KMS-11 (cell line): ENCODE measurements around the gene DAO.

Source experiments
- H2AFZ ChIP-seq: fragments of 200-600 bp; sonication (generic); 2 replicates; pipeline ENCODE4 v1.6.1; 2016; ENCODE audit warnings: antibody characterized with exemption, mixed run types, low read depth
- H3K27ac ChIP-seq: fragments of 200-600 bp; sonication (generic); 2 replicates; pipeline ENCODE4 v1.6.1; 2016; ENCODE audit warnings: mild to moderate bottlenecking, mixed run types
- H3K27me3 ChIP-seq: fragments of 200-600 bp; sonication (generic); 2 replicates; pipeline ENCODE4 v1.6.1; 2017; ENCODE audit warnings: mild to moderate bottlenecking, low read depth, mixed run types, moderate library complexity; ENCODE audit not compliant: insufficient read depth
- H3K36me3 ChIP-seq: fragments of 200-600 bp; sonication (generic); 2 replicates; pipeline ENCODE4 v1.6.1; 2017; ENCODE audit warnings: mild to moderate bottlenecking, mixed run types; ENCODE audit not compliant: insufficient read depth
- H3K4me1 ChIP-seq: fragments of 200-600 bp; sonication (generic); 2 replicates; pipeline ENCODE4 v1.6.1; 2016; ENCODE audit warnings: mild to moderate bottlenecking, low read depth, mixed run types; ENCODE audit not compliant: poor library complexity, severe bottlenecking
- H3K4me2 ChIP-seq: fragments of 200-600 bp; sonication (generic); 2 replicates; pipeline ENCODE4 v1.7.0; 2016; ENCODE audit warnings: mild to moderate bottlenecking, mixed run types
- H3K4me3 ChIP-seq: fragments of 200-600 bp; sonication (generic); IDR thresholded peaks from 2 replicates; pipeline ENCODE4 v1.6.1; 2017; ENCODE audit warnings: low read depth, low read length, mixed read lengths; ENCODE audit not compliant: insufficient read depth
- H3K79me2 ChIP-seq: fragments of 200-600 bp; sonication (generic); 2 replicates; pipeline ENCODE4 v1.6.1; 2016; ENCODE audit warnings: low read depth, mixed run types; ENCODE audit not compliant: insufficient read depth
- H3K9ac ChIP-seq: fragments of 200-600 bp; sonication (generic); 2 replicates; pipeline ENCODE4 v1.6.1; 2016; ENCODE audit warnings: mild to moderate bottlenecking, mixed run types
- H4K20me1 ChIP-seq: fragments of 200-600 bp; sonication (generic); 2 replicates; pipeline ENCODE4 v1.6.1; 2016; ENCODE audit warnings: mild to moderate bottlenecking, mixed run types; ENCODE audit not compliant: insufficient read depth
- CTCF ChIP-seq: fragments of 200-600 bp; sonication (generic); conservative IDR thresholded peaks from 2 replicates; pipeline ENCODE4 v1.6.1; 2017; ENCODE audit warnings: low read depth, mild to moderate bottlenecking, antibody characterized with exemption, low read length, moderate library complexity, mixed read lengths

The DAO gene

GRCh38 chr12:108916336-108916735 is 36.4 kb downstream of the DAO start:
- Histone ChIP-seq H3K4me3 (no peak overlapping the region), H4K20me1 (no peaks in the 10 kb centered on the region), H2AFZ (no peak overlapping the region), H3K27me3 (no peaks in the 10 kb centered on the region), H3K4me2 (no peak overlapping the region), H3K4me1 (no peaks in the 10 kb centered on the region), H3K27ac (no peak overlapping the region), H3K9ac (no peak overlapping the region), H3K36me3 (no peaks in the 10 kb centered on the region), H3K79me2 (no peaks in the 10 kb centered on the region)
- TF ChIP-seq CTCF = no peak

GRCh38 chr12:108918206-108918605 is 38.3 kb downstream of the DAO start:
- H2AFZ ChIP-seq = no peak overlapping the region
- no peak overlapping the region for H3K27ac ChIP-seq
- no peaks in the 10 kb centered on the region for H3K79me2 ChIP-seq
- H3K4me1 ChIP-seq = no peaks in the 10 kb centered on the region
- no peak overlapping the region for H3K9ac ChIP-seq
- no peak overlapping the region for H3K4me2 ChIP-seq
- no peak overlapping the region for H3K4me3 ChIP-seq
- H3K36me3 ChIP-seq = no peaks in the 10 kb centered on the region
- no peaks in the 10 kb centered on the region for H4K20me1 ChIP-seq
- H3K27me3 ChIP-seq = no peaks in the 10 kb centered on the region
- TF ChIP-seq CTCF = no peak

- Histone ChIP-seq H4K20me1 (no peaks in the 10 kb centered on the region), H3K79me2 (no peaks in the 10 kb centered on the region), H3K27me3 (no peaks in the 10 kb centered on the region), H2AFZ (no peak overlapping the region), H3K4me3 (no peak overlapping the region), H3K27ac (no peak overlapping the region), H3K9ac (no peak overlapping the region), H3K36me3 (no peaks in the 10 kb centered on the region), H3K4me2 (no peak overlapping the region), H3K4me1 (no peaks in the 10 kb centered on the region)
- no peak for TF ChIP-seq CTCF
Observed at GRCh38 chr12:108918960-108919642, 39.2 kb downstream of the DAO start.

GRCh38 chr12:108921946-108922345 is 42.1 kb downstream of the DAO start:
- Histone ChIP-seq H3K79me2 (no peaks in the 10 kb centered on the region), H3K27me3 (no peaks in the 10 kb centered on the region), H3K4me3 (no peak overlapping the region), H3K9ac (no peak overlapping the region), H3K4me2 (no peak overlapping the region), H2AFZ (no peak overlapping the region), H3K4me1 (no peaks in the 10 kb centered on the region), H3K36me3 (no peaks in the 10 kb centered on the region), H4K20me1 (no peaks in the 10 kb centered on the region), H3K27ac (no peak overlapping the region)
- TF ChIP-seq CTCF = no peak
